Lower leg skin (tissue), 3 donors: Measurements from ENCODE around the gene PEAR1.

ENCODE experiments used
- CTCF ChIP-seq, 3 donors: fragments of 450-650 bp; IDR thresholded peaks; one replicate each; pipeline ENCODE4 v1.5.1; 2016; ENCODE audit warnings: antibody characterized with exemption in 3 of 3, mild to moderate bottlenecking in 3 of 3, moderate library complexity in 2 of 3
- POLR2A ChIP-seq, 2 donors: fragments of 450-650 bp; IDR thresholded peaks; one replicate each; pipeline ENCODE4 v1.6.1; 2016 to 2017; ENCODE audit warnings: antibody characterized with exemption in 2 of 2, mild to moderate bottlenecking in 1 of 2, moderate library complexity in 1 of 2

- no peak for TF ChIP-seq CTCF (IDR thresholded peaks at IDR 0.05)
- no peak for TF ChIP-seq POLR2A (IDR thresholded peaks at IDR 0.05)
Measured at GRCh38 chr1:156903328-156904091, 10.0 kb downstream of the PEAR1 start.
